ENCODE data around the gene TSPAN2. TPM values are rescaled to one million over a fixed set of nuclear protein-coding genes. Genes with fewer than 3 reads are reported as not detected.

The TSPAN2 gene
- total and polyA plus RNA-seq, 11 donors: 2.8 to 10.6 (median 7.1) TPM

DNA sequence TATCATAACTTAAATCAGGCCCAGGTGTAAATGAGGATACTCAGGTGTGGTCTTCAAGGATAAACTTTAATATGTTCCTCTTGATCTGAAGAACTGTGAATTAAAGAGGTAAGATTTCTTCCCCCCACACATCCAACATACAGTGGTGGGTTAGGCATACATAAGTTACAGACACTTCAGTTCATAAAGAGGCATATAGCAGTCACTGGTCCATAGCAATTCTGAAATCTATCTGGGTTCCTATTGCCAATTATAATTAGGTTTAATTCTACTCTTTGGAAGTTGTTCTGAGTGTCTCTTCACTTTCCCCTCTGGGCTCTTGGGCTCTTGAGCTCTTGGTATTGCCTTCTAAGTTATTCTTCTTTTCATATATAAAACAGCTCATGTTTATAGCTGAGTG lies 32.5 kb upstream of the TSPAN2 start:
- no peak for DNase-seq
- ATAC-seq: no peak
- Histone ChIP-seq H3K27me3 (peaks cover 0 to 4% (median 0%) of the 10 kb centered on the region in 9 donors), H3K27ac (no peak overlapping the region), H3K36me3 (no peaks in the 10 kb centered on the region), H3K4me1 (no peaks in the 10 kb centered on the region), H3K4me3 (no peak overlapping the region), H3K9me3 (peaks cover 0 to 44% (median 18%) of the 10 kb centered on the region in 12 donors)
- intact Hi-C loops (cut with DNase I): no loop called here
- TF ChIP-seq POLR2A (IDR thresholded peaks at IDR 0.05): no peak
- TF ChIP-seq, protein P1, sequence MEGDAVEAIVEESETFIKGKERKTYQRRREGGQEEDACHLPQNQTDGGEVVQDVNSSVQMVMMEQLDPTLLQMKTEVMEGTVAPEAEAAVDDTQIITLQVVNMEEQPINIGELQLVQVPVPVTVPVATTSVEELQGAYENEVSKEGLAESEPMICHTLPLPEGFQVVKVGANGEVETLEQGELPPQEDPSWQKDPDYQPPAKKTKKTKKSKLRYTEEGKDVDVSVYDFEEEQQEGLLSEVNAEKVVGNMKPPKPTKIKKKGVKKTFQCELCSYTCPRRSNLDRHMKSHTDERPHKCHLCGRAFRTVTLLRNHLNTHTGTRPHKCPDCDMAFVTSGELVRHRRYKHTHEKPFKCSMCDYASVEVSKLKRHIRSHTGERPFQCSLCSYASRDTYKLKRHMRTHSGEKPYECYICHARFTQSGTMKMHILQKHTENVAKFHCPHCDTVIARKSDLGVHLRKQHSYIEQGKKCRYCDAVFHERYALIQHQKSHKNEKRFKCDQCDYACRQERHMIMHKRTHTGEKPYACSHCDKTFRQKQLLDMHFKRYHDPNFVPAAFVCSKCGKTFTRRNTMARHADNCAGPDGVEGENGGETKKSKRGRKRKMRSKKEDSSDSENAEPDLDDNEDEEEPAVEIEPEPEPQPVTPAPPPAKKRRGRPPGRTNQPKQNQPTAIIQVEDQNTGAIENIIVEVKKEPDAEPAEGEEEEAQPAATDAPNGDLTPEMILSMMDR (IDR thresholded peaks at IDR 0.05): no peak

DNA sequence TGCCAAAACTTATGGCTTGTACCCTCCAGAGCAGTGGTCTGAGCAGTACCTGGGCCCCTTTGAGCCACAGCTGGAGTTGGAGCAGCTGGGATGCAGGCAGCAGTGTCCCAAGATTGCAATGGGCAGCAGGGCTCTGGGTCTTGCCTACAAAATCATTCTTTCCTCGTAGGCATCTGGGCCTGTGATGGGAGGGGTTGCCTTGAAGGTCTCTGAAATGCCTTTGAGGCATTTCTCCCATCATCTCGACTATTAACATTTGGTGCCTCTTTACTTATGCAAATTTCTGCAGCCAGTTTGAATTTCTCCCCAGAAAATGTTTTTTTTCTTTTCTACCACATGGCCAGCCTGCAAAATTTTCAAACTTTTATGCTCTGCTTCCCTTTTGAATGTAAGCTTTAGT lies 31.0 kb upstream of the TSPAN2 start:
- no peak for ATAC-seq
- H3K4me3 ChIP-seq: no peak overlapping the region
- H3K4me1 ChIP-seq: no peaks in the 10 kb centered on the region
- no peaks in the 10 kb centered on the region for H3K36me3 ChIP-seq
- intact Hi-C loops (cut with DNase I): no loop called here
- H3K27me3 ChIP-seq: peaks cover 0 to 4% (median 0%) of the 10 kb centered on the region in 9 donors
- H3K27ac ChIP-seq: no peak overlapping the region
- peaks cover 0 to 44% (median 18%) of the 10 kb centered on the region in 12 donors for H3K9me3 ChIP-seq
- DNase-seq: no peak
- 52 to 66% (median 63%) methylated on average over 2 of the region's 2 CpGs for WGBS, 4 donors
- no peak for TF ChIP-seq POLR2A (IDR thresholded peaks at IDR 0.05)
- TF ChIP-seq, protein P1 (IDR thresholded peaks at IDR 0.05): no peak

DNA sequence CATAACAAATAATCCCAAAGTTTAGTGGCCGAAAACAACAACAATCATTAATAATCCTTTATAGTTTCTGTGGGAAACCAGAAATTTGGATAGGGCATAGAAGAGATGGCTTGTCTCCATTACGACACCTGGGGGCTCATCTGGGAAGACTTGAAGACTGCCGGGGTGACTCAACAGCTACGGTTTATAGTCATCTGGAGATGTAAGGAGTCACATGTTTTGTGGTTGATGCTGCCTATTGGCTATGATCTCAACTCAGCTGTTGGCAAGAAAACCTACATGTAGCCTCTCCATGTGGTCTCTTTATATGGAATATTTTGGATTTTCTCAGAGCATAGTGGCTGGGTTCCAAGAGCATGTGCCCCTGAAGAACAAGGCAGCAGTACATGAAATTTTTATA lies 29.3 kb upstream of the TSPAN2 start:
- H3K4me1 ChIP-seq: peaks cover 0 to 4% (median 0%) of the 10 kb centered on the region in 12 donors
- H3K36me3 ChIP-seq: no peaks in the 10 kb centered on the region
- intact Hi-C loops (cut with DNase I): loop anchor here in 1 of 10 donors (10.0 kb wide), 1 partner anchor 64 kb away; no protein-coding TSS in a partner anchor
- H3K4me3 ChIP-seq: no peak overlapping the region
- 92 to 94% (median 93%) methylated on average over 4 of the region's 4 CpGs for WGBS, 4 donors
- H3K27ac ChIP-seq: no peak overlapping the region
- peaks cover 0 to 28% (median 13%) of the 10 kb centered on the region in 12 donors for H3K9me3 ChIP-seq
- DNase-seq (no peak), ATAC-seq (no peak)
- TF ChIP-seq, protein P1 (IDR thresholded peaks at IDR 0.05): no peak
- no peak for TF ChIP-seq POLR2A (IDR thresholded peaks at IDR 0.05)
- peaks cover 0 to 4% (median 0%) of the 10 kb centered on the region in 9 donors for H3K27me3 ChIP-seq

DNA sequence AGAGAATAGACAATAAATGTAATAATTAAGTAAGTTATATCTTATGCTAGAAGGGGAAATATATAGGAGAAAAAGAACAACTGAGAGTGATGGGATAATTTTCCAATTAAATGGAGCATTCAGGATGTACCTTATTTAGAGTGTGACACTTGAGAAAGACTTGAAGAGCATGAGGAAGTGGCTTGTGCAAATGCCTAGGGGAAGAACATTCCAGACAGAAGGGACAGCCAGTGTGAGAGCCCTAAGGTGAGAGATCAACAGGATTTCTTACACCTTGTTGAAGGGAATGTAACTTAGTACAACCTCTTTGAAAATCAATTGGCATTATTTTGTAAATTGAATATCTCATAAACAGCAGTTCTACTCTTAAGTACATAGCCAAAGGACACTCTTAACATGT lies 28.8 kb upstream of the TSPAN2 start:
- Histone ChIP-seq H3K27ac (no peak overlapping the region), H3K9me3 (peaks cover 0 to 22% (median 8%) of the 10 kb centered on the region in 12 donors), H3K36me3 (no peaks in the 10 kb centered on the region), H3K4me3 (no peak overlapping the region), H3K27me3 (peaks cover 0 to 4% (median 0%) of the 10 kb centered on the region in 9 donors), H3K4me1 (peaks cover 0 to 4% (median 0%) of the 10 kb centered on the region in 12 donors)
- ATAC-seq (no peak), DNase-seq (no peak)
- intact Hi-C loops (cut with DNase I): loop anchor here in 1 of 10 donors (10.0 kb wide), 1 partner anchor 63 kb away; no protein-coding TSS in a partner anchor
- TF ChIP-seq, protein P1 (IDR thresholded peaks at IDR 0.05): no peak
- TF ChIP-seq POLR2A (IDR thresholded peaks at IDR 0.05): no peak

Data from heart left ventricle (tissue), 16 donors.